T47D (cell line): Measurements from ENCODE around the gene CPA4.

ENCODE experiments used
- DNase-seq, 2 experiments: peaks; one replicate each; pipeline versions ENCODE4 v3.0.0 to v3.0.0-alpha.2; 2011 to 2012; ENCODE audit warnings: low read depth in 1 of 2, low spot score in 1 of 2
- JUND ChIP-seq: IDR thresholded peaks from 2 replicates; pipeline ENCODE4 v1.6.1; 2012; ENCODE audit warnings: low read depth
- in situ Hi-C: cut with HindIII; loops from 2 replicates; pipeline ENCODE4 v1.10.0; 2016; ENCODE audit warnings: low sequenced_read_pairs, low pct_unique_long_range_greater_than_20kb

CPA4 gene

DNA sequence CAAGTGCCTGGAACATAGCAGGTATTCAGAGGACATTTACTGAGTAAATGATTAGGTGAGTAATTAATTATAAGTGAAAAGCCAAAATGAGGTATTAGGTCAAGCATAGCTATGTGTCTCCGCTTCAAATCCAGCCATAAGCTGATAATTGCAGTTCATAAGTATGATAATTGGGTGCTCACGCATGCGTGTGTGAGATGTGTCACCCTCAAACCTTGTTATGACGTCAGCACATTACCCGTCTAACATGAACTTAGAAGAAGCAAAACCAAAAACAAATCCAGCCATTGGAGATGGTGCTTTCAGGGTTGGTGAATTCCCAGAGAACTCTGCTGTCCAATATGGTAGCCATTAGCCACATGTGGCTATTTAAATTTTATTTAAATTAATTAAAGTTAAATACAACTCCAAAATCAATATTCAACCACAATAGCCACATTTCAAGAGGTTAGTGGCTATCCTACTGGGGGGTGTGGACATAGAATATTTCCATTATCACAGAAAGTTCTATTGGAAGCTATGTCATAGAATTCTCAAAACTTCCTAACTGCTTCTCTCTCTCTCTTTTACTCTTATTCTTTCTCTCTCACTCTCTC, 51.4 kb downstream of the CPA4 start, which contains the start of gene CPA5:
Gene CPA5 (plus strand): TSS at position 546 of the 596 bp plus-strand sequence. CDS start 1,670 bp downstream, outside the sequence.
- no peak for DNase-seq
- in situ Hi-C loops = no loop called here
- TF ChIP-seq JUND = no peak

- in situ Hi-C loops = no loop called here
- no peak for TF ChIP-seq JUND
- DNase-seq = no peak
Observed at GRCh38 chr7:130345136-130345535, 52.2 kb downstream of the CPA4 start.

- no peak for TF ChIP-seq JUND
- in situ Hi-C loops = no loop called here
- DNase-seq = no peak
Observed at GRCh38 chr7:130345725-130346124, 52.8 kb downstream of the CPA4 start.

- in situ Hi-C loops = no loop called here
- no peak for DNase-seq
- TF ChIP-seq JUND = no peak
Observed at GRCh38 chr7:130346177-130346905, 53.4 kb downstream of the CPA4 start.

DNA sequence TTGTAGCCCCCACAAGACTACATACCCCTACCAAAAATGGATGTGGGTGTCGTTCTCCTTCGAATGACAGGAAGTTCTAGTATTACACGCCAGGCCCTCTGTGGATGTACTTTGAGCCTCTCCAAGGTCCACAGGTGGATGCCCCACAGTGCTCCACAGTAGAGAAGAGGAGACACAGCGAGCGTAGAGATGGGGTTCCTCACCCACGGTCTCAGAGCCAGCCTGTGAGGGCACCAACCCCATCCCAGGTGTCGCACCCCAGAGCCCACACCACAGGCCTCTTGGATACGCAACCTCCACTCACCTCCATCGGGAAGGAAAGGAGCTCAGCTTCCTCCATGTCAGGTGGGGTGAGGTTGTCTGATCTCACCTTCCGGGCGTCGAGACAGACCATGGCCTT, 54.0 kb downstream of the CPA4 start:
- no peak for DNase-seq
- TF ChIP-seq JUND = no peak
- in situ Hi-C loops = no loop called here

GRCh38 chr7:130349911-130350782, 57.2 kb downstream of the CPA4 start:
- TF ChIP-seq JUND = no peak
- in situ Hi-C loops = no loop called here
- no peak for DNase-seq

- in situ Hi-C loops = no loop called here
- TF ChIP-seq JUND = no peak
- DNase-seq = no peak
Observed at GRCh38 chr7:130350945-130351790, 58.2 kb downstream of the CPA4 start.

GRCh38 chr7:130351791-130352090, 58.8 kb downstream of the CPA4 start:
- TF ChIP-seq JUND = no peak
- in situ Hi-C loops = no loop called here

GRCh38 chr7:130352194-130353074, 59.5 kb downstream of the CPA4 start:
- no peak for DNase-seq
- in situ Hi-C loops = no loop called here
- no peak for TF ChIP-seq JUND

More at GRCh38 chr7:130351791-130352090, 58.8 kb downstream of the CPA4 start:
- DNase-seq = no peak

GRCh38 chr7:130353196-130353595, 60.2 kb downstream of the CPA4 start:
- DNase-seq = peak in 1 of 2 experiments; percentile 13
- TF ChIP-seq JUND = no peak
- in situ Hi-C loops = no loop called here

- no peak for TF ChIP-seq JUND
- peak; percentile 28 to 86 for DNase-seq
- in situ Hi-C loops = no loop called here
Observed at GRCh38 chr7:130356121-130356875, 63.3 kb downstream of the CPA4 start.
